Nephron progenitor cell (in vitro differentiated cells): ENCODE data around the gene SNAPC2.
A peak's percentile ranks its signal among the peaks of the same experiment; 100 is the strongest.

Experiments
- DNase-seq: peaks from one replicate; pipeline ENCODE4 v3.0.0; 2021
- H3K27ac Mint-ChIP-seq: 2 replicates; pipeline ENCODE4 v1.8.0; 2021; ENCODE audit warnings: mild to moderate bottlenecking, moderate library complexity, mixed read lengths
- H3K27me3 Mint-ChIP-seq: 2 replicates; pipeline ENCODE4 v1.8.0; 2021; ENCODE audit warnings: mild to moderate bottlenecking, low read depth, mixed read lengths; ENCODE audit not compliant: poor library complexity
- H3K36me3 Mint-ChIP-seq: 2 replicates; pipeline ENCODE4 v1.8.0; 2021; ENCODE audit warnings: low read depth, mixed read lengths
- H3K4me1 Mint-ChIP-seq: 2 replicates; pipeline ENCODE4 v1.8.0; 2021; ENCODE audit warnings: mixed read lengths
- H3K4me3 Mint-ChIP-seq: 2 replicates; pipeline ENCODE4 v1.8.0; 2021; ENCODE audit warnings: mild to moderate bottlenecking, moderate library complexity, mixed read lengths
- H3K9me3 Mint-ChIP-seq: 2 replicates; pipeline ENCODE4 v1.8.0; 2021; ENCODE audit warnings: mild to moderate bottlenecking, moderate library complexity, mixed read lengths
- CTCF ChIP-seq: fragments of 200-600 bp; sonication (generic); IDR thresholded peaks from 2 replicates; pipeline ENCODE4 v1.5.0; 2021; ENCODE audit warnings: antibody characterized with exemption

SNAPC2 gene

GRCh38 chr19:7919610-7920518 lies at the start of gene SNAPC2:
TSS of gene SNAPC2 (plus strand) at chr19:7920338. CDS start at chr19:7920367, 29 bp downstream.
- Mint-ChIP-seq H3K36me3 (peaks cover 4% of the 10 kb centered on the region), H3K27me3 (peaks cover 49% of the 10 kb centered on the region), H3K27ac (peak within 1 kb of the TSS; percentile 82), H3K9me3 (no peaks in the 10 kb centered on the region), H3K4me1 (peaks cover 42% of the 10 kb centered on the region), H3K4me3 (peak within 1 kb of the TSS; percentile 85)
- DNase-seq: peak; percentile 98
- no peak for TF ChIP-seq CTCF

GRCh38 chr19:7870571-7871436 lies 49.3 kb upstream of the SNAPC2 start:
- Mint-ChIP-seq H3K9me3 (no peaks in the 10 kb centered on the region), H3K36me3 (no peaks in the 10 kb centered on the region), H3K27ac (peak overlapping the region; percentile 99), H3K27me3 (peaks cover 62% of the 10 kb centered on the region), H3K4me1 (peaks cover 22% of the 10 kb centered on the region), H3K4me3 (peak overlapping the region; percentile 77)
- DNase-seq: peak; percentile 84
- TF ChIP-seq CTCF: no peak

GRCh38 chr19:7871437-7872305 lies 48.5 kb upstream of the SNAPC2 start:
- peak; percentile 100 for DNase-seq
- Mint-ChIP-seq H3K36me3 (no peaks in the 10 kb centered on the region), H3K4me1 (peaks cover 22% of the 10 kb centered on the region), H3K9me3 (no peaks in the 10 kb centered on the region), H3K4me3 (peak overlapping the region; percentile 77), H3K27ac (peak overlapping the region; percentile 99), H3K27me3 (peaks cover 63% of the 10 kb centered on the region)
- TF ChIP-seq CTCF: no peak

- no peak for TF ChIP-seq CTCF
- H3K4me3 Mint-ChIP-seq: peak overlapping the region; percentile 77
- H3K27me3 Mint-ChIP-seq: peaks cover 64% of the 10 kb centered on the region
- H3K36me3 Mint-ChIP-seq: no peaks in the 10 kb centered on the region
- no peak for DNase-seq
- peaks cover 22% of the 10 kb centered on the region for H3K4me1 Mint-ChIP-seq
- no peak overlapping the region for H3K27ac Mint-ChIP-seq
- no peaks in the 10 kb centered on the region for H3K9me3 Mint-ChIP-seq
These were observed 47.6 kb upstream of the SNAPC2 start for GRCh38 chr19:7872306-7873204.
